Fibroblast of lung (primary cell): ENCODE data around the gene SEMA5A.

Experiments used
- EZH2 ChIP-seq: IDR thresholded peaks from 2 replicates; pipeline ENCODE4 v1.5.1; 2012; ENCODE audit warnings: low read length, control low read depth, mild to moderate bottlenecking; ENCODE audit errors: missing control alignments
- TF ChIP-seq, protein P1 (sequence below), 2 donors: IDR thresholded peaks in 1 of 2; conservative IDR thresholded peaks in 1 of 2; 1 replicate in 1 of 2; 2 replicates in 1 of 2; pipeline ENCODE4 v1.5.1; 2011 to 2012; ENCODE audit warnings: low read length in 2 of 2, control low read depth in 1 of 2, inconsistent platforms in 1 of 2, low read depth in 1 of 2, mild to moderate bottlenecking in 1 of 2

DNA sequence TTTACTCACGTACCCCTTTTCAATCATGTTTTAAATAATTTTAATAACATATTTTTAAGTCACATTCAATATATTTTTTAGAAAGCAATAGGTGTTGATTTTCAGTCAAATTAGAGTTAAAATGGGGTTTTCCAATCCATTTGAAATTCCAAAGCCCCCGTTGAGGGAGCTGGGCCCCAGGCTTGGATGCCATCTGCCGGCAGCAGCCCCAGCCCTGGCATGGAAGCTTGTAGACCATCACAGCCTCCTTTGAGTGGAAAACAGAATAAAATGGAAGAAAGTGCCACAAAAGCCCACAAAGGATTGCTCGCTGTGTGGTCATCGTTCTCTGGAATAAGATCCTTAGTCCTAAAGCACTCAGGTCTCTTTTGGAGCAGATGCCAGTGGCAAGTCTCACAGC is 81.4 kb downstream of the SEMA5A start:
- TF ChIP-seq, protein P1, sequence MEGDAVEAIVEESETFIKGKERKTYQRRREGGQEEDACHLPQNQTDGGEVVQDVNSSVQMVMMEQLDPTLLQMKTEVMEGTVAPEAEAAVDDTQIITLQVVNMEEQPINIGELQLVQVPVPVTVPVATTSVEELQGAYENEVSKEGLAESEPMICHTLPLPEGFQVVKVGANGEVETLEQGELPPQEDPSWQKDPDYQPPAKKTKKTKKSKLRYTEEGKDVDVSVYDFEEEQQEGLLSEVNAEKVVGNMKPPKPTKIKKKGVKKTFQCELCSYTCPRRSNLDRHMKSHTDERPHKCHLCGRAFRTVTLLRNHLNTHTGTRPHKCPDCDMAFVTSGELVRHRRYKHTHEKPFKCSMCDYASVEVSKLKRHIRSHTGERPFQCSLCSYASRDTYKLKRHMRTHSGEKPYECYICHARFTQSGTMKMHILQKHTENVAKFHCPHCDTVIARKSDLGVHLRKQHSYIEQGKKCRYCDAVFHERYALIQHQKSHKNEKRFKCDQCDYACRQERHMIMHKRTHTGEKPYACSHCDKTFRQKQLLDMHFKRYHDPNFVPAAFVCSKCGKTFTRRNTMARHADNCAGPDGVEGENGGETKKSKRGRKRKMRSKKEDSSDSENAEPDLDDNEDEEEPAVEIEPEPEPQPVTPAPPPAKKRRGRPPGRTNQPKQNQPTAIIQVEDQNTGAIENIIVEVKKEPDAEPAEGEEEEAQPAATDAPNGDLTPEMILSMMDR (conservative IDR thresholded peaks at IDR 0.05 in 1 of 2, IDR thresholded peaks at IDR 0.05 in 1 of 2; ENCODE audit: low read depth in 1 of 2, low read length in 2 of 2) = no peak
- TF ChIP-seq EZH2 = no peak
